Prostate gland (tissue), 2 donors: ENCODE measurements around the gene PRKCQ.

ENCODE experiments used
- CTCF ChIP-seq, 4 experiments: fragments of 200-600 bp in 2 of 4; fragments of 450-650 bp in 2 of 4; sonication (generic) in 2 of 4; IDR thresholded peaks; 1 replicate in 3 of 4; 2 replicates in 1 of 4; pipeline ENCODE4 v1.5.1; 2016 to 2019; ENCODE audit warnings: antibody characterized with exemption in 4 of 4, mild to moderate bottlenecking in 2 of 4, moderate library complexity in 2 of 4
- POLR2AphosphoS5 ChIP-seq: sonication (generic); formaldehyde crosslinking; IDR thresholded peaks from one replicate; pipeline ENCODE4 v1.6.1; 2017; ENCODE audit warnings: antibody characterized with exemption

- no peak for TF ChIP-seq CTCF (IDR thresholded peaks at IDR 0.05)
- TF ChIP-seq POLR2AphosphoS5, result no peak
These were observed 78.1 kb downstream of the PRKCQ start for GRCh38 chr10:6501931-6502330.
